Measurements from ENCODE around the gene DYNC2H1.

The DYNC2H1 gene

DNA sequence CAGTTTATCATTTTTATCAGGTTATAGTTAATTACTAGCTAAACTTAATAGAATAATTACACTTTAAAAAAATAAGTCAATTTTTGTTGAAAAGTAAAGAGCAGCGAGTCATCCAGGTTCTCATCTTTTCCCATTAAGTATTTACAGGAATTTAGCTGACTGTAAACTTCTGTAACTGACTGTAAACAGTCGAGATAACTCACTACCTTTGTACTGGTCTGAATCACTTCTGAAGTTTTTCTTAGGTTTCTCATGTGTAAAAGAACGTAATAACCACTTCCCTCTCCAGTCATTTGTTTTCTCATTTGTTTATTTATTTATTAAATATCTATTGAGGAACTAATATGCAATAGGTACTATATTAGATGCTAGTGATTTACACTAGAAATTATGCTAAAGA is 270.8 kb downstream of the DYNC2H1 start:
- no peak for DNase-seq

DNA sequence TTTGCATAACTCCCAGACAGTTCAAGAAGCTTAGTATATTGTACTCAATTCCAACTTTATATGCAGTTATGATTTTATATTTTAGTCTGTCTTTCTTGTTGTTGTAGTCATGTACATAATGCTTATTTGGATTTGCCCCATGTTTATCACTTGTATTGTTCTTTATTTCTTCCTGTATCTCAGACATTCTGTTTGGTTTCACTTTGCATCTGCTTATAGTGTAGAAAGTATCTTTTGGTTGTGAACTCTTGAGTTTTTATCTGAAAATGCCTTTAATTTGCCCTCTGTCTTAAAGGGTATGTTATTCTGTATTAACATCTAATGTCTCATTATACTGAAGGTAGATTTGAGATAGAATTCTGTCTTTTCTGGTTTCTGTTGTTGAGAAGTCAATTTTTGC is 275.4 kb downstream of the DYNC2H1 start:
- no peak for DNase-seq

DNA sequence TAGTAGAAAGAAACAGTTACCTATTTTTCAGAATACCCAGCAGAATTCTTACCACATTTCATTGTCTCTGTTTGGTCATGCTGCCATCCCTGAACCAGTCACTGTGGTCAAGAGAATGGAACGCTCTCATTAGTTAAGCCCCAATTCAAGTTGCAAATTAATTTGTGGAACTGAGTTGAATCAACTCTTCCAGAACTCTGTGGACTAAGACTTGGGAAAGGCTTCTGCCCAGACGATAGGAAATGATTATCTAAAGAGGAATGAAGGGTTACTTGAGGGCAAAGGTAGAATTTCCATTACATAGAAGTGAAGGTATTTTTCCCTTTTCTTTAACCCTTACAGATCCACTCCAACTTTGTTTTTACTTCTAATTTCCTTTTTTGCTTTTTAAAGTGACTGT is 286.4 kb downstream of the DYNC2H1 start:
- no peak for DNase-seq

DNA sequence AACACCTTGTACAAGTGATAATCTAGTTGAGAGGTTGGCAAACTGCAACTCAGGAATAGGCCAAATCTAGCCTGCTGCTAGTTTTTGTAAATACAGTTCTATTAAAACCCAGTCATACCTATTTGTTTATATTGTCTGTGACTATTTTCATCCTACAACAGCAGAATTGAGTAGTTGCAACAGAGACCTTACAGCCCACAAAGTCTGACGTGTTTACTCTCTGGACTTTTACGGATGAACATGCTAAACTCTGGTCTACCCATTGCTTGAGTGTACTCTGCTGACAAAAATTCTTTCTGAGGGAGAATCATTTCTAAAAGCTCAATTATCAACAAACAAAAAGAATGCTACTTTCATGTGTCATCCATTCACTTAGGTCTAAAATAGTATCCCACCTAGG is 287.0 kb downstream of the DYNC2H1 start:
- no peak for DNase-seq

DNA sequence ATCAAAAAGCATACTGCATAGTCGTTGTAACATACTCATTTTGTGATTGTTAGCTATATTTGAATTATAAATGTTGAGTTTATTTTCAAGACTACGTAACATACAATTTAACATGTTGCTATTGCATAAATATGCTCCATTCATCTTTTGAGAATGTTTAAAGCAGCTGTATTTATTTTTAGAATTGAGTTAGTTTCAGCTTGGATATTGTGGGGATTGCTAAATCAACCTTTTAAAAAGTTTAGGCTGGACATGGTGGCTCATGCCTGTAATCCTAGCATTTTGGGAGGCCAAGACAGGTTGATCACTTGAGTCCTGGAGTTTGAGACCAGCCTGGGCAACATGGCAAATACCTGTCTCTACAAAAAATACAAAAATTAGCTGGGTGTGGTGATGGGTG is 288.1 kb downstream of the DYNC2H1 start:
- no peak for DNase-seq

DNA sequence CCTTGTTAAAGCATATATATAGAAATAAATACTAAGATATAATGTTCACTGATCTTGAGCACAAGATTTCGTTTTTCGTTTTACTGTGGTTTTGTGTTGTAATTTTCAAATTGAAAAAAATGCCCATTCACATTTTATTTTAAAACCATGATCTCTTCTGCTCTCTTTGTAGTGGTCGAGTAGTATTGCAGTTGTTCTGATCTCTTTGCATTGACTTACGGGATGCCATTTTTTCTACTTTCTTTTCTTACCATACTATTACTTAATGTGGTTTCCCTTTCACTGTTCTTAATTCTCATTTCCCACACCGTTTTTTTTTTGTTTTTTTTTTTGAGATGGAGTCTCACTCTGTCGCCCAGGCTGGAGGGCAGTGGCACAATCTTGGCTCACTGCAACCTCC is 289.6 kb downstream of the DYNC2H1 start:
- DNase-seq: no peak

DNA sequence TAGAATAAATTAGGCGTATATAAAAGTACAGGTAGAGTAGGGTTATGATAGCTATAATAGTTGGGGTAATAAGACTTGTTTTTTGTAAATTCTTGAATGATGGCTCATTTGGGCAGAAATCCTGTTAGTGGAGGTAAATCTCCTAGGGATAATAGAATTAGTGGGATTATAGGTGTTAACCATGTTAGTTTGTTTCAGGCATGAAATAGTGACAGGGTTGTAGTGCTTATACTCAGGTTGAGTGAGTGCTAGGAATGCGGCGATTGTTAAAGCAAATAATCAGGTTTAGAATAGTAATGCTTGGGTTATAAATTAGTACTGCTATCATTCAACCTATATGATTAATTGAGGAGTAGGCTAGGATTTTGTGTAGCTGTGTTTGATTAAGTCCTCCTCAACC is 297.1 kb downstream of the DYNC2H1 start:
- no peak for DNase-seq

DNA sequence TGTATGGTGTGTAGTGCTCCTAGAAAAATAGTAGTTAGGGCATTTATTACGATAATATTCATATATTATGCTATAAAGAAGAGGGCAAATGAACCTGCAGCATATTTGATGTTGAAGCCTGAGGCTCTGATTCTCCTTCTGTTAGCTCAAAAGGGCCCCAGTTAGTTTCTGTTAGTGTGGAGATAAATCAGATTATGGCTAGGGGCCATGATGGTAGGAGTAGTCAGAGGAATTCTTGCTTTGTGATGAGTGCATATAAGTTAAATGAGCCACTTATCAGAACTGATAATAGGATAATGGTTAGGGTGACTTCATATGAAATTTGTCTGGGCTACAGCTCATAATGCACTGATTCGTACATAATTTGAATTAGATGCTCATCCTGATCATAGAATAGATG is 298.4 kb downstream of the DYNC2H1 start:
- no peak for DNase-seq

DNA sequence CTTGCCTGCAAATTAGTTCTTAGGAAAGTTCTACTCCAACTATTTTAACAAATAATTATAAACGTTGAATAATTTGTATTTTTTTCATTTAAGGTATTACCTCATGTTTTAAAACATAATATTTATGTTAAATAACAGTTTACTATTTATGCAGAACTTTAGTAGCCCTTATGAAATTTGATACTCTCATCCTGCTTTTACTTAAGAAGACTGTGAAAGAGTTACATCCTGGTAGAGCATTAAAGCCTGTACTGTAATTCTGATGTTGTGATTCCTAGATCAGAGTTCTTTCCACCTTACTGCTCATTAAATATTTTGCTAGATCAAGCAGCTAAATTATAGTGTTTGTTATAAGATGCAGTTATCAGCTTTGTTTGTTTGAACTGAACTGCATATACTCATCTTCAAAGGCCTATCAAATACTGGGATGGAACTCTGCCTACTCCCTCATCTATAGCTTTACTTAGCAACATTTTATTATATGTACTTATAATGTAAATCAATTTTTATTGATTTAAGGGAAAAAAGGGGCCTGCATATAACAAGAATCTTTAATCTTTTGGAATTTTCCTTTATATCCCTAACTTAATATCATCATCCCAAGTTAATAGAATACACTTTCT is 304.2 kb downstream of the DYNC2H1 start:
- DNase-seq: no peak

DNA sequence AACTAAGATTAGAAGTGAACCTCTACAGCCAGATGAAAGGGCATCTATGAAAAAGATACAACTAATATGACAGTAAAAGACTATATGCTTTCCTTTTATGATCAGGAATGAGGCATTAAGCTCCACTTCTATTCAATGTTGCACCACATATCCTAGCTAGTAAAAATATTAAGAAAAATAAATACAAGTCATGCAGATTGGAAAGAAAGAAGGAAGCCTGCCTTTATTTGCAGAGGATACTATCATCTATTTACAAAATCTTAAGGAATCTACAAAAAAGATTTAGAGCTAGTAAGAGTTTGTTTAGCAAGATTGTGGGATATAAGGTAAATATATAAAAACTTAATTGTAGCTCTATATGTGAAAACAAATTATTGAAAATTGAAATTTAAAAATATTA is 308.8 kb downstream of the DYNC2H1 start:
- no peak for DNase-seq

DNA sequence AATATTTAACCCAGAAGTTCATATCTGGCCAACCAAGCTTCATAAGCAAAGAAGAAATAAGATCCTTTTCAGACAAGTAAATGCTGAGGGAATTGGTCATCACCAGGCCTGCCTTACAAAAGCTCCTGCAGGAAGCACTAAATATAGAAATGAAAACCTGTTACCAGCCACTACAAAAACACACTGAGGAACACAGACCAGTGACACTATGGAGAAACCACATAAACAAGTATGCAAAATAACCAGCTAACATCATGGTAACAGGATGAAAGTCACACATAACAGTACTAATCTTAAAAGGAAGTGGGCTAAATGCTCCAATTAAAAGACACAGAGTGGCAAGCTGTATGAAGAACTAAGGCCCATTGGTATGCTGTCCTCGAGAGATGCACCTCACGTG is 311.4 kb downstream of the DYNC2H1 start:
- DNase-seq: no peak

DNA sequence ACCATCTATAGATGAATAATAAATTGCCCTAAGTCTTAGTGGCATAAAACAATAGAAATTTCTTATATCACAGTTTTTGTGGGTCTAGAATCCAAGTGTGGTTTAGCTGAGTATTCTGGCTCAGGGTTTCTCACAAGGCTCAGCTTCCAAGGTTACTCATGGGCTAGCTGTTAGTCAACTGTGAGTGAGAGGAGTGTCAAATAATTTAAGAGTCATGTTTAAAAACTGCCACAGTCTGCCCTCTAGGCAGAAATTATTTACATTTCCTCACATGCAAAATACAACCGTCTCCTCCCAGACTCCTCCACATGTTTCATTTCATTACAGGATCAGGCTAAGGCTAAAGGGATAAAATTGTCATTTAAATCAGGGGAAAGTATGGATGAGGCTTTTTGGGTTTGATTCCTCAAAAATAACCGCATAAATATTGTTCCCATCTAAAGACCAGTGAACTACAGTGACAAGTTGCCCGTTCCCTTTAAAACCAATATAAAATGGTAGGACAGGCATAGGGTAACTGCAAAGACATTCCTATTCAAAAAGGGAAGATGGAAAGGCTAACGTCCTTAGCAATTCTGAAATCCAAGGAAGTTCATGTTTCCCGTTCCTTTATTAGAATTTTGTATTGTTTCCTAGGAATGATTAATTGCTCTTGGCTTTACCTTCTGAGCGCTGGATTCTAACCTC is 324.3 kb downstream of the DYNC2H1 start:
- DNase-seq: no peak

DNA sequence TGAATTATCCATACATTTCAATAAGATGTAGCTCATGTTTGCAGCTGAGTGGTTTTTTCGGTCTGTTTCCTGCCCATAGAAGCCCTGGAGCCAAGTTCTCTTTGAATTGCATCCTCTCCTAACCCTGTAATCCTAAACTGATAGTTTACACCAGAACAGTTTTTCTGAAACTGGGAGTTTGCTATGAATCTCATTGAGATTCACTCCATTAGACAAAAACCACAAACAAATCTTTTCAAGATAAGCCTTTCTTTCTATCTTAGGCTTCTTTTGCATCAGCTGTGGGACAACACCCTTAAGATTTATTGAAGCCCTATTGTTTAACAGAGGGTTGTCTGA is 324.8 kb downstream of the DYNC2H1 start:
- DNase-seq: no peak

DNA sequence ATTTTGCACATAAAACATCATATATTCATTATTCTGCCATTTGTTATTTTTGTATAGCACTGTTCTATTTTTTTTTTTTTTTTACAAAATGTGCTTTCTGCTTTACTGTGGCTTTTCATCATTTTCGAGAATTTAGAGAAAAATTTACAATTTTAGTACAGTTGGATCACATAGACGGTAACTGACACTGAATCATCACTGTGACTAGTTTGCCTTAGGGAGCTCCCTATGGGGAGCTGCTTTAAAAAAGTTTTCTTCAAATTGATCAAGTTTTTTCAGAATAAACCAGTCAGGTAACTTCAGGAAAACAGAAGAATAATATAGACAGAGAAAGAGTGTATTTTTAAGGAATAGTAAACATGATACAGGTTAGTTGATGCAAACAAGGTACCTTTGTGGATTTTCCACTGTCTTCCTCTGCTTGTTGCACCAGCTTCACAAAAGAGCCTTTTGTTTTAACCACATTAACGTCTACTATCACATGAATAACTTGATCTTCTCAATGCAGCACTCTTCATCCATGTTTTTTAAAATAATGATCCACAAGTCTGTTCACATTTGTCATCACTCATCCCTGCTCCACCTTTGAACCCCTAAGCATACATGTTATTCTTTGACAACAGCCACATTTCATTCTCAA is 327.0 kb downstream of the DYNC2H1 start:
- DNase-seq: no peak

DNA sequence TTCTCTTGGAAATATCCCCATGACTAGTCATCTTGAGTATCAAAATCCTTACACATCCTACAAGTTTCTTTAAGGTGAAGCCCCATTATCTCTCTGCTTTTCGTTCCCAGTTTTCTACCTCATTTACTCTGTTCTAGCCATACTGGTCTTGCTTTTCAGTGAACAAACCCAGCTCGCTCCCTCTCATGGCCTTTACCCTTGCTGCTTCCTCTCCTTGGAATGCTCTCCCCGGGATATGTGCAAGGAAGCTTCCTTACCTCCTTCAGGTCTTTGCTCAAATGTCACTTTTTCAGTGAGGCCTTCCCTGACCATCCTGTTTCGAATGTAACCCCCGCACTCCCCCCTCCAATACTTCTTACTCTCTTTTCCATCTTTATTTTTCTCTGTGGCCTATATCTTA is 331.8 kb downstream of the DYNC2H1 start:
- no peak for DNase-seq

DNA sequence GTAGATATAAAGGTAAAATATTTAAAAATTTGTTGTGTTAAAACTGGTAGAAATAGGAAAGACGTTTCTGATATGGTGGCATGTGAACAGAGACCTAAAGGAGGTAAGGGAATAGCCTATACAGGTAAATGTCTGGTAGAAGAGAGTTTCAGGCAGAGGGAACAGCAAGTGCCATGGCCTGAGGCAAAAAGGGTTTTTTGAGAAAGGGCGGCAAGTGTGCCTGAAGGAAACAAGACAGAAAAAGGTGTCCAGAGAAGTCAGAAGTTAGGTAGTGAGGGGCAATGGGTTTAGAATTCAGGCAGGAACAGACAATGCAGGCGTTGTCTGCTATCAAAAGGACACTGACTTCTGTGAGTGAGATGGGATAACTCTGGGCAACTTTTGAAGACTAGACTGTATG is 339.7 kb downstream of the DYNC2H1 start:
- DNase-seq: no peak

DNA sequence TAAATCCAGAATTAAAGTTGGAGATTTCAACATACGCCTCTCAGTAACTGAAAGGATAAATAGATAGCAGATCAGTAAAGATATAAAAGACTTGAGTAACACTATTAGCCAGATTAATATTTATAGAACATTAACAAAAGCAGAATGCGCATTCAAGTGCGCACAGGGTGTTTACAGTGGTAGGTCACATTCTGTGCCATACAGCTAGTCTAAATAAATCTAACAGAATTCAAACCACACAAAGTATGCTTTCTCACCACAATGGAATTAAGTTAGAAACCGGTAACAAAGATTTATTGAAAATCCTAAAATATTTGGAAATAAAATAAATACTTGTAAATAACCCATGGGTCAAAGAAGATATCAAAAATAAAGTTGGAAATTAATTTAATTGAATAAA is 341.0 kb downstream of the DYNC2H1 start:
- DNase-seq: no peak

DNA sequence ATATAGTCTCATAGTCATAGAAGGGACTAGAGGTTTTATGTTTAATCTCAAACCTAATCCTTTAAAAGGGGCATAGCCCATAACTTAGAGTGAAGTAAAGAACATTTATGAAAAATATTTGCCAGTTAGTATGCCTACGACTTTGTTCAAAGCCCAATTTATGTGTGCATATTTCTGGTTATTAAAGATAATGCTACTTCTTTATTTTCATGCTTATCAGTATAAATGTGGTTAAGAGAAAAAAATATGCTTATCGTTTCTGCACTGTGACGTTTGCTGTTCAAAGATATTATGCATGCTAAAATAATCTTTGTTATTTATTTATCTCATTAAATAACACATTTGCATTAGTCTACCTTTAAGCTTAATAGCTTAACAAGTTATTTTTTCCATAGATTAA is 343.9 kb downstream of the DYNC2H1 start:
- DNase-seq: no peak

DNA sequence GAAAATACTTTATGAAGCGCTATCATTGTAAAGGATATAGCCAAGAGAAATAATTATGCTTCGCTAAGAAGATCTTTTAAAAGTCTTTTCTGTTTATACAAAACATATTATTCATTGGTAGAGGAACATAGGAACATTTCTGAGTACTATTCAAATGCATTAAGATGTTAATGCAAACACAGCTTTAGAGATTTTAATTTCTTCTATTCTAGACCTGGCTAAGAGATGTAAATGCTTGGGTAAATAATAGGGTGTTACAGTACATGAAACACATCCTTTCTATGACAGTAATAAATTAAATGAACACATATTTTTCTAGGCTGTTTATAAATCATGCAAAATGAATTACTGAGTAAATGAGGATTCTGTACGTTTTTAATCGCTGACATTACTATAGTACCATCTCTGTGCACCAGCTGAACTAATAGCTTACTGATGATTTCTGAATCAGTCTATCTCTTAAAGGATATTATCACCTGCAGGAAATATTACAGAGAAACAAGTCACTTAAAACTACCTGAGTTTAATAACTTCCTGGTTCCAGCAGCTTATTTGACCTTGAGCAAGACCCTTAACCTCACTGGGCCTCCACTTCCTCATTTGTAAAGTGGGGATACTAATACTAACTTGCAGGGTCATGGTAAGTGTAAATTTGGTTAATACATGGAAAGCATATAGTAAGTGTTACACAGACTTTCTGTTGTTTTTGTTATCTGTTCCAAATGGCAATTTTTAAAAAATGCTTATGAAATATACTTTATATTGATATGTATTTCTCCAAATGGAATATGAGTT is 344.9 kb downstream of the DYNC2H1 start:
- DNase-seq: no peak

DNA sequence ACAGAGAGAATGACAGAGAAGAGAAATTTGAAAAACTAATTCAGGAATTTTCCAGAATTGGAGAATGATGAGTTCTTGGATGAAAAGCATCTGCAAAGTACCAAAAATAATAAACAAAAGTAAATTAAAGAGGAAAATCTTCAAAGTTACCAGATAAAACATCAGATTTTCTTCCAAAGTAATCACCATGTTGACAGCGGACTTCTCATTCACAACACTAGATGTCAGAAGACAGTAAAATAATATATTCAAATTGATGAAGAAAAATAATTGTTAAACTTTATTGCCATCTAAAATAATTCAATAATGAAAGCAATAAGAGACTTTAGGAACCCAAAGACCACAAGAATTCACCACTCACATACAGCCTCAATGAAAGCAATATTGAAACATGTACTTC is 355.2 kb downstream of the DYNC2H1 start:
- DNase-seq: no peak

DNA sequence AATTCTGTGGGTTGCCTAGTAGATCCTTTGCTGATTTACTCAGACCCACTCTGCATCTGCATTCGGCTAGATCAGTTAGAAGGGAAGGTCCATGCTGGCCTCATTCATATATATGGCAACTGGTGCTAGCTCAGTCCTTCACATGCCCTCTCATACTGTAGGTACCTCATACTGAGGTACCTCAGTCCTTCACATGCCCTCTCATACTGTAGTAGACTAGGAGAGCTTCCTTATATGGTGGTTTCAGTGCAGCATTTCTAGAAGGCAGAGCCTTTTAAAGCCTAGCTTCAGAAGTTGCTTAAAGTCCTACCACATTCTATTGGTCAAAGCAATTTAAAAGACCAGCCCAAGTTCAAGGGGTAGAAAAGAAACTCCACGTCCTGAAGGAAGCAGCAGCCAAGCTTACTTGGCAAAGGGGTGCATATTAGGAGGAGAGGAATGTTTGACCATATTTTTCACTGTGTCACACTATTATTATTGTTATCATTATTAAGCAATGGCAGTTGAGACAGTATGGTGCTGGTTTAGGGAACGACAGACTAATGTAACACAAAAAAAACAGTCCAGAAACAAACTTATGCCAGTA is 356.4 kb downstream of the DYNC2H1 start:
- DNase-seq: no peak

DNA sequence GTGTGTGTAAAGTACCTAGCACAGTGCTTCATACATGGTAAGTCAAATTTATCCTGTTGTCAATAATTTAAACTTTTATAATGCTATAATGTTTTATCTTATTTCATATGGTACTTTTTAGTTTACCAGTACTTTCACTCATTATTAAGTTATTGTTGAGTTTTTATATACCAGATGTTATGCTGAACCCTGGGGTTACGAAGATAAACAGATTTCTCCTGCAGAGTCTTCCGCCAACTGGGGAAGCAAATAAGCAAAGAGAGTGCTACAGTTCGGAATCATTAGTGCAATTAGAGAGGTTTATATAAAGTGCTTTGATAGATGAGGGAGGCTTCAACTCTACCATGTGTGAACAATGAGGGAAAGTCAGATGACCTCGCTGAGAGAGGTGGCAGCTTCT is 362.3 kb downstream of the DYNC2H1 start:
- no peak for DNase-seq

DNA sequence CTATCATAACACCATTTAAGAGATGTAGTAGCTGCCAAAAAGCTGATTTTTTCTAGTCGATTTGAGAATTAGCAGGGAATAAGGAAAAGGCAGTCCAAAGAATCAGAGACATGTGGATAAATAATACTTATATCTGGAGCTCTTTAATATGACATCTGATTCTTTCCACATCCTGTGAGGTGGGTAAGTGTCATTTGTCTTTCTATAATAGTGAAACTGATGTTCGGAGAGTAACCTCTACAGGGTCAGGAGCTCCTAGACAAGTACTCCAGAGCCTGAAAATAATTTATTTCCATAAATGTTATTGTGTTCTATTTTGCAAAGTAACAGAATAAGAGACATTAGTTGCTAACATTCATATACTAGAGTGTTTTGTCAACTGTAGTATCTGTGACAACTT is 367.6 kb downstream of the DYNC2H1 start:
- no peak for DNase-seq

DNA sequence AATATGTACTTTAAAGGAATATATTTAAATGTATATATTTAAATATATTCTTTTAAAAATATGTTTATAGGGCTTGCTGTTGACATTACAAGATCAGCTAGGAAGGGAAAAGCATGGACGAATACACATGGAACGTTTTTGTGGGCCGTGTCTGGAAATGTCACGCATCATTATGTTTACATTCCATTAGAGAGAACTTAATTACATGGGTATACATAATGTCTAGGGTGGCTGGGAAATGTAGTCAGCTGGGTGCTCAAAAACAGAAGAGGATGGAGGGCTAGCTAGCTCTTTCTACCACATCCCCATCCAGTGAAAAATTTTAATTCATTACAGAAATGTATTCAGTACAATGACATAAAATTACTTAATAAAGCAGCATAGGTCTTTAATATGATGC is 371.2 kb downstream of the DYNC2H1 start:
- no peak for DNase-seq

Measured in NCI-H187 treated with DMSO at 0.1 percent for 48 hours (cell line).